ENCODE measurements around the gene ZBTB33. TPM values are rescaled to one million over a fixed set of nuclear protein-coding genes. Genes with fewer than 3 reads are reported as not detected.

The ZBTB33 gene
- total RNA-seq, 1 donor from 2014 or later = 13.4 TPM

- no peak for FAIRE-seq
- no peak for TF ChIP-seq CTCF (IDR thresholded peaks at IDR 0.05; ENCODE audit: insufficient read depth, low read length, severe bottlenecking)
- Histone ChIP-seq H3K27me3 (ENCODE audit: control insufficient read depth, insufficient read depth, low read length) (no peaks in the 10 kb centered on the region), H3K4me3 (ENCODE audit: low read depth, low read length) (no peak overlapping the region), H3K36me3 (ENCODE audit: control insufficient read depth, insufficient read depth, low read length) (no peaks in the 10 kb centered on the region)
- peak; percentile 83 for DNase-seq (ENCODE audit: low read depth)
Observed at GRCh38 chrX:120269373-120270035, 18.9 kb downstream of the ZBTB33 start.

- Histone ChIP-seq H3K4me3 (ENCODE audit: low read depth, low read length) (no peak overlapping the region), H3K27me3 (ENCODE audit: control insufficient read depth, insufficient read depth, low read length) (no peaks in the 10 kb centered on the region), H3K36me3 (ENCODE audit: control insufficient read depth, insufficient read depth, low read length) (no peaks in the 10 kb centered on the region)
- no peak for DNase-seq (ENCODE audit: low read depth)
- TF ChIP-seq CTCF (IDR thresholded peaks at IDR 0.05; ENCODE audit: insufficient read depth, low read length, severe bottlenecking) = no peak
- FAIRE-seq = no peak
Observed at GRCh38 chrX:120270567-120270966, 20.0 kb downstream of the ZBTB33 start.

GRCh38 chrX:120271218-120271617 is 20.6 kb downstream of the ZBTB33 start:
- Histone ChIP-seq H3K4me3 (ENCODE audit: low read depth, low read length) (no peak overlapping the region), H3K27me3 (ENCODE audit: control insufficient read depth, insufficient read depth, low read length) (no peaks in the 10 kb centered on the region), H3K36me3 (ENCODE audit: control insufficient read depth, insufficient read depth, low read length) (no peaks in the 10 kb centered on the region)
- DNase-seq (ENCODE audit: low read depth) (peak; percentile 16), FAIRE-seq (no peak)
- no peak for TF ChIP-seq CTCF (IDR thresholded peaks at IDR 0.05; ENCODE audit: insufficient read depth, low read length, severe bottlenecking)

- FAIRE-seq (no peak), DNase-seq (ENCODE audit: low read depth) (no peak)
- Histone ChIP-seq H3K36me3 (ENCODE audit: control insufficient read depth, insufficient read depth, low read length) (no peaks in the 10 kb centered on the region), H3K4me3 (ENCODE audit: low read depth, low read length) (no peak overlapping the region), H3K27me3 (ENCODE audit: control insufficient read depth, insufficient read depth, low read length) (no peaks in the 10 kb centered on the region)
- TF ChIP-seq CTCF (IDR thresholded peaks at IDR 0.05; ENCODE audit: insufficient read depth, low read length, severe bottlenecking) = no peak
Observed at GRCh38 chrX:120274145-120274544, 23.5 kb downstream of the ZBTB33 start.

GRCh38 chrX:120274958-120275357 is 24.3 kb downstream of the ZBTB33 start:
- Histone ChIP-seq H3K36me3 (ENCODE audit: control insufficient read depth, insufficient read depth, low read length) (no peaks in the 10 kb centered on the region), H3K27me3 (ENCODE audit: control insufficient read depth, insufficient read depth, low read length) (no peaks in the 10 kb centered on the region), H3K4me3 (ENCODE audit: low read depth, low read length) (no peak overlapping the region)
- FAIRE-seq = no peak
- DNase-seq (ENCODE audit: low read depth) = no peak
- no peak for TF ChIP-seq CTCF (IDR thresholded peaks at IDR 0.05; ENCODE audit: insufficient read depth, low read length, severe bottlenecking)

All from bronchial epithelial cell (primary cell).